Calu3 (cell line): ENCODE data around the gene MACROD2. TPM values are rescaled to one million over a fixed set of nuclear protein-coding genes. Genes with fewer than 3 reads are reported as not detected.

Experiments used
- BruUV-seq: library from RNA; stranded (reverse); fragments of 400-500 nt; replicated peaks from 2 replicates; lab custom pipeline; 2021; lab: Mats Ljungman, UMichigan
- CTCF ChIA-PET: fragments of 300-600 bp; sonication (Branson Sonifier 250); formaldehyde crosslinking; loops from one replicate; lab custom pipeline; 2022; ENCODE audit warnings: antibody characterized with exemption; lab: Charles Lee
- DNase-seq: peaks from one replicate; pipeline ENCODE4 v3.0.0; 2022
- H3K27ac Mint-ChIP-seq: one replicate; pipeline ENCODE4 v1.8.0; 2022; ENCODE audit warnings: mixed read lengths; ENCODE audit not compliant: unreplicated experiment
- H3K27me3 Mint-ChIP-seq: one replicate; pipeline ENCODE4 v1.8.0; 2022; ENCODE audit warnings: mixed read lengths; ENCODE audit not compliant: unreplicated experiment
- H3K36me3 Mint-ChIP-seq: one replicate; pipeline ENCODE4 v1.8.0; 2022; ENCODE audit warnings: mild to moderate bottlenecking, moderate library complexity, mixed read lengths; ENCODE audit not compliant: insufficient read depth, unreplicated experiment
- H3K4me1 Mint-ChIP-seq: one replicate; pipeline ENCODE4 v1.8.0; 2022; ENCODE audit warnings: mild to moderate bottlenecking, low read depth, mixed read lengths; ENCODE audit not compliant: unreplicated experiment
- H3K4me3 Mint-ChIP-seq: one replicate; pipeline ENCODE4 v1.8.0; 2022; ENCODE audit warnings: mild to moderate bottlenecking, low read depth, moderate library complexity, mixed read lengths; ENCODE audit not compliant: unreplicated experiment
- H3K9me3 Mint-ChIP-seq: one replicate; pipeline ENCODE4 v1.8.0; 2022; ENCODE audit warnings: low read depth, mixed read lengths; ENCODE audit not compliant: unreplicated experiment
- intact Hi-C: fragments of 100-400 bp; cut with micrococcal nuclease; formaldehyde crosslinking; loops from one replicate; pipeline ENCODE4 v1.10.0; 2022; ENCODE audit not compliant: unreplicated experiment
- total RNA-seq: library from RNA; stranded (reverse); gene quantifications from 2 replicates; pipeline ENCODE4 v1.2.3, GENCODE V29; 2022
- TF ChIP-seq, protein P1 (sequence below): fragments of 200-600 bp; IDR thresholded peaks from one replicate; pipeline ENCODE4 v1.8.0; 2022; ENCODE audit warnings: antibody characterized with exemption; ENCODE audit not compliant: unreplicated experiment

Gene MACROD2
- total RNA-seq, 1 experiment from 2014 or later = 29.4 TPM

- no TSS peak for BruUV-seq
- intact Hi-C loops = no loop called here
- CTCF ChIA-PET = no interaction called here
- TF ChIP-seq, protein P1, sequence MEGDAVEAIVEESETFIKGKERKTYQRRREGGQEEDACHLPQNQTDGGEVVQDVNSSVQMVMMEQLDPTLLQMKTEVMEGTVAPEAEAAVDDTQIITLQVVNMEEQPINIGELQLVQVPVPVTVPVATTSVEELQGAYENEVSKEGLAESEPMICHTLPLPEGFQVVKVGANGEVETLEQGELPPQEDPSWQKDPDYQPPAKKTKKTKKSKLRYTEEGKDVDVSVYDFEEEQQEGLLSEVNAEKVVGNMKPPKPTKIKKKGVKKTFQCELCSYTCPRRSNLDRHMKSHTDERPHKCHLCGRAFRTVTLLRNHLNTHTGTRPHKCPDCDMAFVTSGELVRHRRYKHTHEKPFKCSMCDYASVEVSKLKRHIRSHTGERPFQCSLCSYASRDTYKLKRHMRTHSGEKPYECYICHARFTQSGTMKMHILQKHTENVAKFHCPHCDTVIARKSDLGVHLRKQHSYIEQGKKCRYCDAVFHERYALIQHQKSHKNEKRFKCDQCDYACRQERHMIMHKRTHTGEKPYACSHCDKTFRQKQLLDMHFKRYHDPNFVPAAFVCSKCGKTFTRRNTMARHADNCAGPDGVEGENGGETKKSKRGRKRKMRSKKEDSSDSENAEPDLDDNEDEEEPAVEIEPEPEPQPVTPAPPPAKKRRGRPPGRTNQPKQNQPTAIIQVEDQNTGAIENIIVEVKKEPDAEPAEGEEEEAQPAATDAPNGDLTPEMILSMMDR = no peak
- no peak overlapping the region for H3K27ac Mint-ChIP-seq
- no peaks in the 10 kb centered on the region for H3K27me3 Mint-ChIP-seq
- no peaks in the 10 kb centered on the region for H3K36me3 Mint-ChIP-seq
- H3K9me3 Mint-ChIP-seq = no peaks in the 10 kb centered on the region
- no peak overlapping the region for H3K4me3 Mint-ChIP-seq
- no peak for DNase-seq
- peaks cover 8% of the 10 kb centered on the region for H3K4me1 Mint-ChIP-seq
Measured at GRCh38 chr20:15951658-15952057, 1956.3 kb downstream of the MACROD2 start.

GRCh38 chr20:15958142-15958541 is 1962.8 kb downstream of the MACROD2 start:
- CTCF ChIA-PET = no interaction called here
- Mint-ChIP-seq H3K4me1 (no peaks in the 10 kb centered on the region), H3K27me3 (no peaks in the 10 kb centered on the region), H3K4me3 (no peak overlapping the region), H3K9me3 (no peaks in the 10 kb centered on the region), H3K27ac (no peak overlapping the region), H3K36me3 (no peaks in the 10 kb centered on the region)
- BruUV-seq = no TSS peak
- intact Hi-C loops = no loop called here
- DNase-seq = no peak
- TF ChIP-seq, protein P1 = no peak

DNA sequence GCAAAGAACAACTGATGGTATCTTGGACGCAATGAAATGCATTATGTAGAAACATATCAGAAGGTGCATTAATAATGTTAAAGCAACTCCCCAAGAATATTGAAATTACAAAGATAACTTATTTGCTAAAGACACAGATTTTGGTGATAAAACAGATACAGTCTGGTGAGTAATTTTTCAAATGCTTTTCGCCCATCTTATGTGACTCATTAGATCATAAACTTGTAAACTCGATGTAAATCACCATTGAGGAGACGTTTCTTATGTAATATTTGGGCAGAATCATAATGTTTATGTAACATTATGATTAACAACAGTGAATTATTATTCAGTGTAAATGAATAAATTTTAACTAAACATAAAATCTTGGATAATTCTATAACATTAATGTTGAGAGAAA is 1969.8 kb downstream of the MACROD2 start:
- Mint-ChIP-seq H3K4me1 (no peaks in the 10 kb centered on the region), H3K27me3 (no peaks in the 10 kb centered on the region), H3K27ac (no peak overlapping the region), H3K4me3 (no peak overlapping the region), H3K36me3 (no peaks in the 10 kb centered on the region), H3K9me3 (no peaks in the 10 kb centered on the region)
- intact Hi-C loops = no loop called here
- DNase-seq = no peak
- BruUV-seq = no TSS peak
- CTCF ChIA-PET = no interaction called here
- TF ChIP-seq, protein P1 = no peak

- Mint-ChIP-seq H3K4me3 (no peak overlapping the region), H3K36me3 (peaks cover 9% of the 10 kb centered on the region), H3K27me3 (no peaks in the 10 kb centered on the region), H3K9me3 (peaks cover 3% of the 10 kb centered on the region), H3K4me1 (no peaks in the 10 kb centered on the region), H3K27ac (no peak overlapping the region)
- TF ChIP-seq, protein P1 = no peak
- CTCF ChIA-PET = no interaction called here
- no TSS peak for BruUV-seq
- no peak for DNase-seq
- intact Hi-C loops = no loop called here
Measured at GRCh38 chr20:15967334-15967733, 1972.0 kb downstream of the MACROD2 start.
